ENCODE results near the gene ZNF644.
A peak's percentile ranks its signal among the peaks of the same experiment; 100 is the strongest.

Gene ZNF644

GRCh38 chr1:90989302-90989701 lies 32.5 kb downstream of the ZNF644 start:
- DNase-seq, result no peak

DNA sequence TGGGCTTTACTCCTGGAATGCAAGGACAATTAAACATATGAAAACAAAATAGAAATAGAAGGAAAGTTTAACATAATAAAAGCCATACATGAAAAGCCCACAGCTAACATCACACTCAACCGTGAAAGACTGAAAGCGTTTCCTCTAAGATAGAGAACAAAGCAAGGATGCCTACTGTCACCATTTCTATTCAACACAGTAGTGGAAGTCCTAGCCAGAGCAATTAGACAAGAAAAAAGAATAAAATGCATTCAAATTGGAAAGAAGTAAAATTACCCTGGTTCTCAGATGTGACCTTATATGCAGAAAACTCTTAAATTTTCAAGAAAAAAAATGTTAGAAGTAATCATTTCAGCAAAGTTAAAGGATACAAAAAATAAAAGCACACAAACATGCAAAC lies 34.0 kb downstream of the ZNF644 start:
- DNase-seq, result no peak

DNA sequence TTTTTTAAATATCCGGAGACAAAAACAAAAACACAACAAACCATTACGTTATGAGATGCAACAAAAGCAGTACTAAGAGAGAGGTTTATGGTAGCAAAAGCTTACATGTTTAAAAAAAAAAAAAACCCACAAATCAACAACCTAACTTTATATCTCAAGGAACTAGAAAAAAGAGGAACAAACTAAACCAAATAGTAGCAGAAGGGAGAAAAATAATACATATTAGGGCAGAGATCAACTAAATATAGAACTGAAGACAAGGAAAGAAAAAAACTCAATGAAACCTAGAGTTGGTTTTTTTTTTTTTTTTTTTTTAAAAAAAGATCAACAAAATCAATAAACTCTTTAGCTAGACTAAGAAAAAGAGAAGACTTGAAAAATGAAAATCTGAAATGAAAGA lies 34.9 kb downstream of the ZNF644 start:
- DNase-seq, result no peak

DNA sequence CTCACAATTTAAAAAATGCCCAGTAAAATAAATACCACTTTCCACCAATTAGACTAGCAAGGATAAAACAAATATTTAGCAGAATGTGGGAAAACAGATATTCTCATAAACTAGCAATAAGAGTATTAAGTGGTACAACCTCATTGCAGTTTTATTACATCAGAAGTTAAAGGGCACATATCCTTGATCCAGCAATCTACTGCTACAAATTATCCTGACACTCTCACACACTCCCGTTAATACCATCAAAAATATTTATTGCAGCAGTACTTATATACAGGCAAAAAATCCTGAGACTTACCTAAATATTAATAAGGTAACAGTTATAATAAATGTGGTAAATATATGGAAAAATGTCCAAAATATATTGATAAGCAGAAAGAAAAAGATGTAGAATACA lies 44.3 kb downstream of the ZNF644 start:
- no peak for DNase-seq

- peak in 2 of 51 donors; percentile 6 to 8 for DNase-seq
Measured at GRCh38 chr1:90973897-90974798, 47.7 kb downstream of the ZNF644 start.

- DNase-seq, result no peak
Measured at GRCh38 chr1:90970208-90970607, 51.6 kb downstream of the ZNF644 start.

GRCh38 chr1:90969241-90969640 lies 52.6 kb downstream of the ZNF644 start:
- DNase-seq, result no peak

DNA sequence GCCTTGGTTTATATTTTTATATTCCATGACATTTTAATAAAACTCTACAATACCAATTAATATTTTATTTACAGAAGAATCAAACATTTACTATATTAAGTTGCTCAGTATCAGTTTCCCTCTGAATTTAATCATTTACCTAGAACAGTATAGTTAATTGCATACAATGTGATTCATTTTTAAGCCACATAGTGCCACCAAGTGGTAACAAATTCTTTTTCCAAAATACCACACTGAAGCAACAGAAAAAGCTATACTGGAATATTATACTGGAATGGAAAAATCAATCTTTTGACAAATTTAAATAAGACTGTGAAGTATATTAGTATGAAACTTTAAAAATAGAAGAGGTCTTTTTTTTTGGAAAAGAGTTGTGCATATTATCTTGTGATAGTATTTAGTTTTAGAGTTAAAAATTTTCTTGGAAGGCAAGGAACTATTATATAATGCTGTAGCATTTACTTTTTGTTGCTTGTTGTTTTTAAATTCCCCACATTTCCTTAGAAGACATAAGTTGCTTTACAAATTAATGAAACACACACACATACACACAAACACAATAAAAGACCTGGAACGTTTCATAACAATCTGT lies 57.3 kb downstream of the ZNF644 start:
- DNase-seq, result no peak

GRCh38 chr1:90963651-90964050 lies 58.2 kb downstream of the ZNF644 start:
- DNase-seq, result no peak

DNA sequence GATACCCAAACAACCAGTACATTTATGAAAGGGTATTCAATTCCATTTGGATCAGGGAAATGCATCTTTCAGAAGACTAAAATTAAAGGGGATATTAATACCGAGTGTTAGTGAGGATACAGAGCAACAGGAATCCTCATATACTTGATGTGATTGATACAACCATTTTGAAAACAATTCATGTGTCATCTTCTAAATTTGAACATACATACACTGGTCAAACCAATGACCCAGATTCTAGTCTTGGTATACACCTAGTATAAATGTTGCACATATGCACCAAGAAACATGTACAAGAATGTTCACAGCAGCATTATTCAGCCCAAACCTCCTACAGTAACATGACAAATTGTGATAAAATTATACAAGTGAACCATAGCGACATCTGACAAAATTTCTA lies 58.6 kb downstream of the ZNF644 start:
- no peak for DNase-seq

DNA sequence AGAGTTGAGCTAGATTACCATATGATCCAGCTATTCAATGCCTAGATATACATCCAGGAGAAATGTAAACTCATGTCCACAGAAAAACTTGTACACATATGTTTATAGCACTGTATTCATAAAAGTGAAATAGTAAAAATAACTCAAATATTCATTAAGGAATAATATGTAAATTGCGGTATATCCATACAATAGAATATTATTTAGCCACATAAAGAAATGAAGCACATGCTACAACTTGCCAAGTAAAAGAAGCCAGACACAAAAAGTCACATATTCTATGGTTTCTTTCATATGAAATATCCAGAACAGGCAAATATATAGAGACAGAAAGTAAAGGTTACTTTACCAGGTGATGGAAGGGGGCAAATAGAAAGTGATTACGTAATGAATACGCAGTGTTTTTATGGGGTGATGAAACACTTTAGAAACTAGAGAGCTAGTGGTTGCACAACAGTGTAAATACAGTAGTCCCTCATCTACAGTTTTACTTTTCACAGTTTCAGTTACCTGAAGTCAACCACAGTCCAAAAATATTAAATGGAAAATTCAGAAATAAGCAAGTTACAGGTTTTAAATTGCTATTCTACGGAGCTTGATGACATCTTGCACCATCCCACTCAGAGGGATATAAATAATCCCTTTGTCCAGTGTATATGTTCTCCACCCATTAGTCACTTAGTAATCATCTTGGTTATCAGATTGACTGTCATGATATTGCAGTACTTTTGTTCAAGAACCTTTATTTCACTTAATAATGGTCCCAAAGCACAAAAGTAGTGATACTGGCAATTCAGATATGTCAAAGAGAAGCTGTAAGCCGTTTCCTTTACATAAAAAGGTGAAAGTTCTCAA lies 62.3 kb downstream of the ZNF644 start:
- DNase-seq, result no peak

GRCh38 chr1:90957497-90957896 lies 64.3 kb downstream of the ZNF644 start:
- DNase-seq, result no peak

DNA sequence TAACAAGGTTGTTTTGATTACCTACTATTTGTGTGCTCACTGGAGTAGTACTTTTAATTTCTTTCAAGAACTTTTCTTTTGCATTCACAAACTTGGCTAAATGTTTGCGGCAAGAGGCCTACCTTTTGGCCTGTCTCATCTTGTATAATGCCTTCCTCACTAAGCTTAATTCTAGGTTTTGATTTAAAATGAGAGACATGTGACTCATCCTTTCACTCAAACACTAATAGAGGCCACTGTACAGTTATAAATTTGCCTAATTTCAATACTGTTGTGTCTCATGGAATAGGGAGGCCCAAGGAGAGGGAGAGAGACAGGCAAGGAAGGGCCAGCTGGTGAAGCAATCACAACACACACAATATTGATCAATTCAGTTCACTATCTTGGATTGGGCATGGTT lies 66.1 kb downstream of the ZNF644 start:
- DNase-seq, result no peak

DNA sequence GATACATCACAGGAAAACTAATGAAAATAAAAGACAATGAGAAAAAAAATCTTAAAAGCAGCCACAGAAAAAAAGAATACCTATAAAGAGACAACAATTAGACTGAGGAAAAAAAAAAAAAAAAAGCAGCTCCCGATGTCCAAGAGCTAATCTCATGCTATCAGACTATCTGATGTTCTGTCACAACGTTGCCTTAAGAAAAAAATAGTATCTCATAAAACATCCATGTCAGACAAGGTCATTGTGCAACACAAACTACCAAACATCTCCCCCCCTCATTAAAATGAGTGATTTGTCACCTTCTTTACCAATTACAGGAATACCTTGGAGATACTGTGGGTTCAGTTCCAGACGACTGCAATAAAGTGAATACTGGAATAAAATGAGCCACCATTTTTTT lies 68.9 kb downstream of the ZNF644 start:
- DNase-seq, result no peak

DNA sequence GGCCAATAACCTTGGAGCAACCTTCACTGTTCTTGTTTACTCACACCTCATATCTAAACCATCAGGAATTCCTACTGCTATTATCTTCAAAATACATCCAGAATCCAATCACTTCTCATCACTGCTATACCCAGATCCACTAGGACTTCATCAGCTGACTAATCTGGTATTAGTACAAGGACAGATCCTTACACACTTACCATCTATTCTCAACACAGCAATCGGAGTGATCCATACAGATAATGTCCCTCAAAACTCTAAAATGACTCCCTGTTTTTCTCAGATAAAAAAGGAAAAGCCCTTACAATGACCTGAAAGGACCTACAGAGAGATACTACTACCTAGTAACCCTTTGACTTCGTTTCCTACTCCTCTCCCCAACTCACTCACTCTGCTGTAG lies 70.8 kb downstream of the ZNF644 start:
- no peak for DNase-seq

GRCh38 chr1:90948301-90948700 lies 73.5 kb downstream of the ZNF644 start:
- DNase-seq, result no peak

- no peak for DNase-seq
Measured at GRCh38 chr1:90946630-90947029, 75.2 kb downstream of the ZNF644 start.

GRCh38 chr1:90945287-90945686 lies 76.5 kb downstream of the ZNF644 start:
- DNase-seq, result no peak

GRCh38 chr1:90943966-90944365 lies 77.9 kb downstream of the ZNF644 start:
- no peak for DNase-seq

DNA sequence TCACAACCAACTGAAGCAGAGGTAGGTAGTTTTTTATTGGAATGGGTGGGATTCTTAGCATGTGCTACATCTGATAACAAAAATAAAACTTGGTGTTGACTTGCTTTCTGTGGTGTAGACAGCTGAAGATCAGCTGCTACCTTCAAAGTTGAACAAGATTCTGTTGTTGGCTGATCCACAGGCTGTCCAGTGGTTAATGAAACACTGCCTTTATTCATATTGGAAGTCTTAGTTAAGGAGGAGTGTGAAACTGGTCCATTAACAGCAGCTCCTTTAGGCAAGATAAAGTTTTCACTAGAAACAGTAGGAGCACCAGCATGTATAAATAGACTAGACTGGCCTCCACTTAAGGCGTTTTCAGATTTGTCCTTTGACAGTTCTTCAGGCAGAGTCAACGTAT lies 81.1 kb downstream of the ZNF644 start:
- DNase-seq, result no peak

DNA sequence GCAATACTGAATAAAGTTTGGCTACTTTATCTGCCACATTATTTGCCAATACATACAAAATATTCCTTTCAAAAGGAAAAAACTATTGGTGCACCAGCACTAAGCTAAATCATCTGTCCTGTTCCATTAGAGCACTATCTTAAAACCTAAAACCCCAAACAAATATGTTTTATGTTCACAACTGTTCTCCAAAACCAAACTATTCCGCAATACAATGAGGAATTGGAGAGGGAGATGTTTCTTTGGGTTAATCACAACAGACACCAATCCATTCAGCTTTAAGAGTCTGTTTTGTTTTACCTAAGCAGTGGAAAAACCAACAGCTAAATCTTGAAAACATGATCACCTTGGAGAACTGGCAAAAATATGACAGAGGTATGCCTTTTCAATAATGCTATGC lies 85.1 kb downstream of the ZNF644 start:
- no peak for DNase-seq

- DNase-seq, result no peak
Measured at GRCh38 chr1:90936061-90936460, 85.8 kb downstream of the ZNF644 start.
